Measurements from ENCODE around the gene CLTRN.
"Not testable (repeated sequence)": the region's sequence is repeated elsewhere in the genome, so short reads cannot be mapped to it uniquely, and the experiment has no call there.

CLTRN gene

DNA sequence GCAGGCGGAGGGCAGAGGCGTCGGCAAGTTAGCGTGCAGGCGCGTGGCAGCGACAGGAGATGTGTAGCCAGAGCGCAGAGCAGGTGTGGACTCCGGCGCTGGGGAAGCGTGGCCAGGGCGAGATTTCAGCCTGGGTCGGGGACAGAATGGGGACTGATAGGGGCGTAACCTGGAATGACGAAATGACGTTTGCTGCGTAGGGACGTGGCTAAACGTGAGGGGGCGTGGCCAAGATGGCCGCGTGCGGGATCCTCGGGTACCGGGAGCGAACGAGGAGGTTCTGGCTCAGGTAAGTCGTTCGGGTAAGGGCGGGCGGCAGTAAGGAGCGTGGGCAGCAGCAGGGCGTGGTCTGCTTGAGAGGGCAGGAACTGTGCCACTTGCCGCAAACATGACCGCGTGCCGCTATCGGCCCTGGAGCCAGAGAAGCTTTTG, 10.9 kb upstream of the CLTRN start:
- peak; percentile 4 for DNase-seq (ENCODE audit: insufficient read length, low spot score)
- 0 out of 2 replicates have a peak, but pooled peaks have one; percentile 29 for TF ChIP-seq POLR2A (IDR thresholded peaks at IDR 0.05; ENCODE audit: low read depth, low read length)
- FAIRE-seq: no peak

DNA sequence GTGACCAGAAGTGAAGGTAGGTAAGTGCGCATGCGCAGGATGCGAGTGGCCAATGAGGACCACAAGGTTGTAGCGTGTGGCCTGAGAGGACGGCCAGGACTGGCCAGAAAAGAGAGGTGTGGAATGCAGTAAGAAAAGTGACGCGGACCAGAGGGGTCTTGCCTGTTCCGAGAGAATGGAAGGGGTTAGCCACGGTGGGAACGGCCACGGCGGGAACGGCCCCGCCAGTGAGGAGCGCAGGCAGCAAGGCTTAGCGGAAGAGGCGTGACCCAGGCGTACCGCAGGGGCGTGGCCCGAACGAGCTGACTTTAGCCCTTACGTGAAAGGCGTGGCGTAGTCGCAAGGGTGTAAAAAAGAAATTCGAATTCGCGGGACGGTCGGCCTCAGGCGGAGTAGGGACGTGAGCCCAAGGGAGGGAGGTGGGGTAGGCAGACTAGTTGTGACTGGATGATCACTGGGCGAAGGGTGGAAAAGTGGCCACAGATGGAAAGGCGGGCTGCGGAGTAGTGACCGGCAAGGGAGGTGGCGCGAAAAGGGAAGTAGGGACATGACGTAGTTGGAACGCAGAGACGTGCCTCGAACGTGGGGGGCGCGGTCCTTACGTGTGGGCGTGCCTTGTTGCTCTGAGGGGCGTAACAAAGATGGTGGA, 10.4 kb upstream of the CLTRN start:
- peak; percentile 63 for TF ChIP-seq POLR2A (IDR thresholded peaks at IDR 0.05; ENCODE audit: low read depth, low read length)
- FAIRE-seq: no peak
- peak; percentile 27 for DNase-seq (ENCODE audit: insufficient read length, low spot score)

DNA sequence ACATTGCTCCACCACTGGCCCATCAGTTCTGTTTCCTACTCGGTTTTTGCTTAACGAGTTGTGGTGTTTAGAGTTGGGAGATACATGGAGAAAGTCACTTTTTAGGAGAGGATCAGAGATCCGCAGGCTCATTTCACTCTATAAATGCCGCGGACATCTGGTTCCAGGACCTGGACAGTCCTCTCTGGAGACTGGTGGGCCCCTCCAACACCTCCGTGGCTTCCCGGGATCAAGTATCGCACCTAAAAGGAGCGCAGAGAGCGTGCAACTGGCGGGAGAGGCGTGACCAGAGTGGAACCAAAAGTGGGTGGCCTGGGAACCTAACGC, 9.9 kb upstream of the CLTRN start:
- DNase-seq (ENCODE audit: insufficient read length, low spot score) (no peak), FAIRE-seq (no peak)
- no peak; the same call in 1 of the 2 replicates for TF ChIP-seq POLR2A (IDR thresholded peaks at IDR 0.05; ENCODE audit: low read depth, low read length)

GRCh38 chrX:15673970-15674369, 9.4 kb upstream of the CLTRN start:
- FAIRE-seq: no peak

GRCh38 chrX:15672881-15673280, 8.3 kb upstream of the CLTRN start:
- no peak for DNase-seq (ENCODE audit: insufficient read length, low spot score)
- FAIRE-seq: no peak

More at GRCh38 chrX:15673970-15674369, 9.4 kb upstream of the CLTRN start:
- no peak for DNase-seq (ENCODE audit: insufficient read length, low spot score)
- no peak for TF ChIP-seq POLR2A (IDR thresholded peaks at IDR 0.05; ENCODE audit: low read depth, low read length)

DNA sequence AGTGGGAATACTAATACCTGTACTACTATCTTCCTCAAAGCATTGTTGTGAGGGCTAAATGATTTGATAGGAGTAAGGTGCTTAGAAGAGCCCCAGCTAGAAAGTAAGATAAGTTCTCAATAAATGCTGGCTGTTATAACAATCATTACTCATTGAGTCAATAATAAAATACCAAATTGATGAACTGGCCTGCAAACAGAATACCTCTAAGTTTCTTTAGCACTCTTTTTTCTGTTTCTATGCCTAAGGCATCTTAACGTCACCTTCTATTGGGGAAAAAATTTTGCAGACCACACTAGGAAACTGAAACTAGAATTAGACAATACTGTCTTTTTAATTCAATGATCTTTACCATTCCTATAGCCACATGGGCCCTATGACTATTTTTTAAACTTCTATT, 1.2 kb downstream of the CLTRN start:
- FAIRE-seq (no peak), DNase-seq (ENCODE audit: insufficient read length, low spot score) (no peak)
- TF ChIP-seq POLR2A (IDR thresholded peaks at IDR 0.05; ENCODE audit: low read depth, low read length): no peak

More at GRCh38 chrX:15672881-15673280, 8.3 kb upstream of the CLTRN start:
- TF ChIP-seq POLR2A (IDR thresholded peaks at IDR 0.05; ENCODE audit: low read depth, low read length): no peak

GRCh38 chrX:15654804-15655203, 9.8 kb downstream of the CLTRN start:
- FAIRE-seq; DNase-seq (ENCODE audit: insufficient read length, low spot score): not testable (repeated sequence)

GRCh38 chrX:15653961-15654360, 10.6 kb downstream of the CLTRN start:
- DNase-seq (ENCODE audit: insufficient read length, low spot score) (no peak), FAIRE-seq (no peak)
- no peak for TF ChIP-seq POLR2A (IDR thresholded peaks at IDR 0.05; ENCODE audit: low read depth, low read length)

DNA sequence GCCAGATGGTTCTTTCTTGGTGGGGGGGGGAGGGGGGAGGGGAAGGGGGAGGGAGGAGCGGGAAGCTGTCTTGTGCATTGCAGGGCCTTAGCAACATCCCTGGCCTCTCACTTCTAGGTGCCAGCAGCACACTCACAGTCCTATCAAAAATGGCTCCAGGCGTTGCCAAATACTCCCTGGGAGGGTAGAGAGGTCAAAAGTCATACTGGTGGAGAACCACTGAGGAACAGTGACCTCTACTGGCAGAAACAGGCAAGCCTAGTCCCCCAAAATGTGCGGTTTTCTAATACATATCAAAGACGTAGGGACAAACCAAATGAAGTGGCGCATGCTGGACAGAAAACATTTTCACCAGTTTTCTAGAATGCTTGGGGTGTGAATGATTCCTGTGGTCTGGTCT, 17.1 kb downstream of the CLTRN start:
- DNase-seq (ENCODE audit: insufficient read length, low spot score); FAIRE-seq: not testable (repeated sequence)

- no peak for FAIRE-seq
- DNase-seq (ENCODE audit: insufficient read length, low spot score): no peak
- no peak for TF ChIP-seq POLR2A (IDR thresholded peaks at IDR 0.05; ENCODE audit: low read depth, low read length)
Measured at GRCh38 chrX:15646543-15646942, 18.1 kb downstream of the CLTRN start.

GRCh38 chrX:15646031-15646430, 18.6 kb downstream of the CLTRN start:
- no peak for TF ChIP-seq POLR2A (IDR thresholded peaks at IDR 0.05; ENCODE audit: low read depth, low read length)
- no peak for DNase-seq (ENCODE audit: insufficient read length, low spot score)
- FAIRE-seq: no peak

- DNase-seq (ENCODE audit: insufficient read length, low spot score) (no peak), FAIRE-seq (no peak)
- no peak for TF ChIP-seq POLR2A (IDR thresholded peaks at IDR 0.05; ENCODE audit: low read depth, low read length)
Measured at GRCh38 chrX:15645266-15645665, 19.3 kb downstream of the CLTRN start.

- DNase-seq (ENCODE audit: insufficient read length, low spot score) (no peak), FAIRE-seq (no peak)
- TF ChIP-seq POLR2A (IDR thresholded peaks at IDR 0.05; ENCODE audit: low read depth, low read length): no peak
Measured at GRCh38 chrX:15644560-15644872, 20.1 kb downstream of the CLTRN start.

- FAIRE-seq (no peak), DNase-seq (ENCODE audit: insufficient read length, low spot score) (no peak)
- no peak for TF ChIP-seq POLR2A (IDR thresholded peaks at IDR 0.05; ENCODE audit: low read depth, low read length)
Measured at GRCh38 chrX:15643786-15644559, 20.6 kb downstream of the CLTRN start.

DNA sequence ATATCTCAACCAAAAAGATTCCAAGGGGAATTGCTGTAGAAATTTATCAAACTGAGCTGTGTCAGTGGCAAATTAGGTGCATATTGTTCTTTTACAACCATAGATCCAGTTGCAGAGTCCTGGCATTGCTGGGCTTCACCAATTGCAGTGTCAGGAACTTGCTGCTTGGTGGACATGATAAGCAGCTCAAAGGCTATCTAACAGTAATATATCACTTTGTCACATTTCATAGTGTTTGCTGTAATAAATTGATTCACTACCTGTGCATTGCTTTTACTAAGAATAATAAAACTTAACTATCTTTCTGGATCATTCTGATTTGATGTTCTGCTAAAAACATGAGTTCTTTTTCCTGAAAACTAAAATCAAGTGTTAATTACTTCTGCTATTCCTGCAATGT, 33.0 kb downstream of the CLTRN start:
- DNase-seq (ENCODE audit: insufficient read length, low spot score) (no peak), FAIRE-seq (no peak)
- no peak for TF ChIP-seq POLR2A (IDR thresholded peaks at IDR 0.05; ENCODE audit: low read depth, low read length)
